ENCODE measurements around the gene AP2M1. TPM values are rescaled to one million over a fixed set of nuclear protein-coding genes. Genes with fewer than 3 reads are reported as not detected.
"Not testable (repeated sequence)": the region's sequence is repeated elsewhere in the genome, so short reads cannot be mapped to it uniquely, and the experiment has no call there.

Gene AP2M1
- total RNA-seq, 1 donor from 2014 or later, result 235 TPM

DNA sequence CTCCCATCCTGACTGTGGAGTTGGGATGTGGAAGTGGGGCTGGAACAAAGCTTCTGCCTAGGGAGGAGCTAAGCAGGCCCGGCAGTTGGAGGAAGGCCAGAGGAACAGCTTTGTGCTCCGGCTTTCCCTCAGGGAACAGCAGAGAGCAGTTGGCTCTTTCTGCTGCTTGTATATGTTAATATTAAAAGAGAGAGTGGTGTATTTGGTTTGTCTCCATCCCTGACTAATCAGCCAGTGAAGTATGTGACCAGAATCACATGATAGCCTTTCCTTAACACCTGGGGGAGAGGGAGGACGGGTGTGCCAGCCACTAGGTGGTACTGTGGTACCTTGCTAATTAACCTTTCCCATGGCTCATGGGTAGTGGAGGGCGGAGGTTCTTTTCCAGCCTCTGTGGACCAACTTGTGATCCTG, 29.5 kb upstream of the AP2M1 start:
- no peaks in the 10 kb centered on the region for H3K27me3 Mint-ChIP-seq (ENCODE audit: insufficient read depth)
- intact Hi-C loops (cut with micrococcal nuclease), result loop anchor here (2.0 kb wide), 1 partner anchor 104 kb away; the partner anchor contains the start of genes ALG3 and EEF1AKMT4
- H3K27ac Mint-ChIP-seq, result no peak overlapping the region
- peaks cover 35% of the 10 kb centered on the region for H3K36me3 Mint-ChIP-seq (ENCODE audit: low read depth)
- no peaks in the 10 kb centered on the region for H3K4me1 Mint-ChIP-seq (ENCODE audit: low read depth)
- H3K9me3 Mint-ChIP-seq, result no peaks in the 10 kb centered on the region
- no peak for DNase-seq (ENCODE audit: low spot score)
- no peak overlapping the region for H3K4me3 Mint-ChIP-seq

DNA sequence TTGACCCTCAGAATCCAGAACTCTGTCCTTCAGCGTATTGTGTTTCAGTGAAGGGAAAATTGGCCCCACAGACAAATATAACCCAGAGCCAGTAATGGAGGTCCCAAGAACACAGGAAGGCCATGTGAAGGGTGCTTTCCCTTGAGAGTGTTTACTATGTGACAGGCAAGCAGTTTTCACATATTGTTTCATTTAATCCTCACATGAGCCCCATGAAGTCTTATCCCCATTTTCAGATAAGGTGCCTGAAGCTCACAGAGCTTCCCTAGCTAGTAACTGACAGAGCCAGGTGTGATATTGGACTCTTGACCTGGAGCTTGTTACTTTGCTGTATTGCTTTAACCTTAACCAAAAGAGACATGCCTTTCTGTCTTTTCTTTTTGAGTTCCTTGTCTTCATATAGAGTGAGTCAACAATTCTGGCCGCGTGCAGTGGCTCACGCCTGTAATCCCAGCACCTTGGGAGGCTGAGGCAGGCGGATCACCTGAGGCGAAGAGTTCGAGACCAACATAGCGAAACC, 28.8 kb upstream of the AP2M1 start:
- Mint-ChIP-seq H3K4me1 (ENCODE audit: low read depth) (no peaks in the 10 kb centered on the region), H3K27me3 (ENCODE audit: insufficient read depth) (no peaks in the 10 kb centered on the region), H3K27ac (no peak overlapping the region), H3K9me3 (no peaks in the 10 kb centered on the region), H3K36me3 (ENCODE audit: low read depth) (peaks cover 32% of the 10 kb centered on the region), H3K4me3 (no peak overlapping the region)
- DNase-seq (ENCODE audit: low spot score), result no peak
- intact Hi-C loops (cut with micrococcal nuclease), result loop anchor here (2.0 kb wide), 1 partner anchor 103 kb away; the partner anchor contains the start of genes ALG3 and EEF1AKMT4

DNA sequence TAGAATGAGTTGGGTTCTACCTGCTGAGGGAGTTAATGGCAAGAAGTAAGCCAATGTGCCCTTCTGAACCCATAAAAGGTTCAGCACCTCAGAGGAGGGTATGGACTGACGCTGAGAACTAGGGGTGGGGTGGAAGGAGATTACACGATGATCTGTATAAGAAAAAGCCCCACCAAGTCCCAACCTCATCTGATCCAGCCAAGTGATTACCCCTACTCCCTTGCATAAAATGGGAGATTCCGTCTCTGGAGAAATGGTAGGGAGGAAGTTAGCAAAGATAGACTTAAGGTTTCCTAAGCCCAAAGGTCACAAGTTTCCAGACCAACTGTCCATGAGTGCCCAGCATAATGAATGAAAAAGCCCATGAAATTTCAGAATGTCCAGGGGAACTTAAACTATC, 26.6 kb upstream of the AP2M1 start:
- Mint-ChIP-seq H3K27ac (no peak overlapping the region), H3K4me3 (no peak overlapping the region), H3K27me3 (ENCODE audit: insufficient read depth) (peaks cover 3% of the 10 kb centered on the region), H3K9me3 (no peaks in the 10 kb centered on the region), H3K36me3 (ENCODE audit: low read depth) (peaks cover 13% of the 10 kb centered on the region), H3K4me1 (ENCODE audit: low read depth) (no peaks in the 10 kb centered on the region)
- intact Hi-C loops (cut with micrococcal nuclease), result no loop called here
- DNase-seq (ENCODE audit: low spot score), result no peak

DNA sequence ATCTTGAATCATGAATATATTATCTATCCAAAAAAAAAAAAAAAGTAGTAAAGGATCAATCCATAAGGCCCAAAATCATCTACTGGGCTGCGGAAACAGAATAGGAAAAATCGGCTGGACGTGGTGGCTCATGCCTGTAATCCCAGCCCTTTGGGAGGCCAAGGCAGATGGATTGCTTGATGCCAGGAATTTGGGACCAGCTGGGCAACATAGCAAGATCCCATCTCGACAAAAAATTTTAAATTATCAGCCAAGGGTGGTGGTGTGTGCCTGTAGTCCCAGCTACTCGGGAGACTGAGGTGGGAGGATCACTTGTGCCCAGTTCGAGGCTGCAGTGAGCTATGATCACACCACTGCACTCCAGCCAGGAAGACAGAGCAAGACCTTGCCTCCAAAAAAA, 25.5 kb upstream of the AP2M1 start:
- H3K27ac Mint-ChIP-seq, result no peak overlapping the region
- no peaks in the 10 kb centered on the region for H3K9me3 Mint-ChIP-seq
- peaks cover 3% of the 10 kb centered on the region for H3K27me3 Mint-ChIP-seq (ENCODE audit: insufficient read depth)
- H3K4me1 Mint-ChIP-seq (ENCODE audit: low read depth), result no peaks in the 10 kb centered on the region
- peaks cover 5% of the 10 kb centered on the region for H3K36me3 Mint-ChIP-seq (ENCODE audit: low read depth)
- H3K4me3 Mint-ChIP-seq, result no peak overlapping the region
- no peak for DNase-seq (ENCODE audit: low spot score)
- intact Hi-C loops (cut with micrococcal nuclease), result no loop called here

DNA sequence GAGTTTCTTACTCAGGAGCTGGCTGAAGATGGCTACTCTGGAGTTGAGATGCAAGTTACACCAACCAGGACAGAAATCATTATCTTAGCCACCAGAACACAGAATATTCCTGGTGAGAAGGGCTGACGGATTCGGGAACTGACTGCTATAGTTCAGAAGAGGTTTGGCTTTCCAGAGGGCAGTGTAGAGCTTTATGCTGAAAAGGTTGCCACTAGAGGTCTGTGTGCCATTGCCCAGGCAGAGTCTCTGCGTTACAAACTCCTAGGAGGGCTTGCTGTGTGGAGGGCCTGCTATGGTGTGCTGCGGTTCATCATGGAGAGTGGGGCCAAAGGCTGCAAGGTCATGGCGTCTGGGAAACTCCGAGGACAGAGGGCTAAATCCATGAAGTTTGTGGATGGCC, 24.9 kb upstream of the AP2M1 start:
- H3K4me1 Mint-ChIP-seq (ENCODE audit: low read depth); H3K27ac Mint-ChIP-seq; H3K36me3 Mint-ChIP-seq (ENCODE audit: low read depth); H3K9me3 Mint-ChIP-seq; DNase-seq (ENCODE audit: low spot score); intact Hi-C loops (cut with micrococcal nuclease); H3K27me3 Mint-ChIP-seq (ENCODE audit: insufficient read depth); H3K4me3 Mint-ChIP-seq: not testable (repeated sequence)

DNA sequence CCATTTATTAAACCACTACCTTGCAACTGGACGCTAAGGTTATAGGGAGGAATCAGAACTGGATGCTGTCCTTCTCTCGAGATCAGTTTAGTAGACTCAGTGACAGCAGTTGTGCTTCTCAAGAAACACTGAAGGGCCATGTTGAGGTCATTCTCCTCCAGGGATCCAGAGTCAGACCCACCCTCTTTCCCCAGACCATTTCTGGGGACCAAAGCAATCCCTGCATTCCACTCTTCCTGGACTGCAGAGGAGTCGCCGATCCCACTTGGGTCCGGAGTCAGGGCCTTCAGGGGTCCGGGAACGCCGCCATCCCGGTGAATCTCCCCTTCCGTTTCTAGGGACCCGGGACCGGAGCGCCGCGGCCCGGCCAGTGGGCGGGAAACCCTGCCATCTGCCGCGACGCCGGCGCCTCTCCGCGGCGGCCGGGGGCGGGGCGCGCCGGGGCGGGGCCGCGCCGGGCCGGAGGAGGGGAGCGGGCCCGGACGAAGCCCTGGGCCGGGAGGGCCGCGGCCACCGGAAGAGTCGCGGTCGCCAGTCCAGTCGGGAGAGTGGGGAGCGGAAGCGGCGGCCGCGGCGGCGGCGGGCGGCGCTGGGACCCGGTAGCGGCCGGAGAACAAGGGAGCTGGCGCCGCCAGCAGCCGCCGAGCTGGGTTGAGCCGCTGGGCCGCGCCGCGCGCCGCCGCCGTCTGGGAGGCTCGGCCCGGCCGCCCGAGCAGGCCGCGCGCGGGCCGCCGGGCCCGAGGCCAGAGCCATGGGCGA, 19.6 kb upstream of the AP2M1 start, which contains the start of gene DVL3:
DVL3 (plus strand) TSS at position 493 of the 759 bp plus-strand sequence; CDS start at position 752, 259 bp downstream.
- peak within 1 kb of the TSS; percentile 88 for H3K27ac Mint-ChIP-seq
- H3K9me3 Mint-ChIP-seq, result no peaks in the 10 kb centered on the region
- intact Hi-C loops (cut with micrococcal nuclease), result loop anchor here (1.0 kb wide), 4 partner anchors 19 to 94 kb away; partner anchors contain the start of genes AP2M1, EEF1AKMT4 and EIF2B5
- H3K36me3 Mint-ChIP-seq (ENCODE audit: low read depth), result peaks cover 2% of the 10 kb centered on the region
- H3K27me3 Mint-ChIP-seq (ENCODE audit: insufficient read depth), result peaks cover 5% of the 10 kb centered on the region
- peak within 1 kb of the TSS; percentile 95 for H3K4me3 Mint-ChIP-seq
- peaks cover 20% of the 10 kb centered on the region for H3K4me1 Mint-ChIP-seq (ENCODE audit: low read depth)
- peak; percentile 51 for DNase-seq (ENCODE audit: low spot score)

DNA sequence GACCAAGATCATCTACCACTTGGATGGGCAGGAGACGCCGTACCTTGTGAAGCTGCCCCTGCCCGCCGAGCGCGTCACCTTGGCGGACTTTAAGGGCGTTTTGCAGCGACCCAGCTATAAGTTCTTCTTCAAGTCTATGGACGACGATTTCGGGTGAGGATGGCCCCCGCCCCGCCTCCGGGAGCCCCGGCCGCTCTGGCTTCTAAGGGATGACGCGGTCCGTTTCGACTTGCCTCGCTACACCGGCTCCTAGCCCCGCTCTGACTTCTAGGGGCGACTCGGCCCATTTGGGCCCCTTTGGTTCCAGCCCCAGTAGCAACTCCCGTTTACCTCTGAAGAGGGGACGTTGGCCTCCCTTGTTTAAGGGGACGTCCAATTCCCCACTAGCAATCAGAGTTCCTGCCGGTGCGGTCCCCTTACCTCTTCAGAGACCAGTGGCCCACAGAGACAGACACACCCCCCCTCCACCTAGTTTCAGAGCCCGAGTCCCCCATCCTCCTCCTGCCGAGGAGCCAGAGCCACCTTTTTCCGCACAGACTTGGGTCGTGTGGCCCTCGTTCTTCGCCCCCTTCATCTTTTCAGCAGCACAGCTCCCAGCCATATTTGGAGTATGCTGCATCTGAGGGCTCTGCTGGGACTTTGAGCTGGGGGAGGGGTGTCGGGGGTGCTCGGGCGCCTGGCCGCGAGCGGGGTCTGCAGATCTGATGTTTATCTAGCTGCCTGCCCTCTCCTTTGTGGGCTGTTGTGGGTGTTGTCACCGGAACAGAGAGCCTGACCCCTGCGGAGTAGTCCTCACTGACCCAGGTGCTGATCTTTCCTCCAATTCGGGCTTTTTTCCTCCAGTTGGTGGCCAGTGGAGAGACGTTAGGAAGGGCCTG, 18.8 kb upstream of the AP2M1 start:
- H3K4me3 Mint-ChIP-seq, result peak overlapping the region; percentile 95
- peaks cover 20% of the 10 kb centered on the region for H3K4me1 Mint-ChIP-seq (ENCODE audit: low read depth)
- no peaks in the 10 kb centered on the region for H3K9me3 Mint-ChIP-seq
- peak; percentile 39 for DNase-seq (ENCODE audit: low spot score)
- H3K36me3 Mint-ChIP-seq (ENCODE audit: low read depth), result peaks cover 6% of the 10 kb centered on the region
- intact Hi-C loops (cut with micrococcal nuclease), result loop anchor here (1.0 kb wide), 4 partner anchors 18 to 93 kb away; partner anchors contain the start of genes AP2M1, EEF1AKMT4 and EIF2B5
- peak overlapping the region; percentile 88 for H3K27ac Mint-ChIP-seq
- H3K27me3 Mint-ChIP-seq (ENCODE audit: insufficient read depth), result peaks cover 5% of the 10 kb centered on the region

DNA sequence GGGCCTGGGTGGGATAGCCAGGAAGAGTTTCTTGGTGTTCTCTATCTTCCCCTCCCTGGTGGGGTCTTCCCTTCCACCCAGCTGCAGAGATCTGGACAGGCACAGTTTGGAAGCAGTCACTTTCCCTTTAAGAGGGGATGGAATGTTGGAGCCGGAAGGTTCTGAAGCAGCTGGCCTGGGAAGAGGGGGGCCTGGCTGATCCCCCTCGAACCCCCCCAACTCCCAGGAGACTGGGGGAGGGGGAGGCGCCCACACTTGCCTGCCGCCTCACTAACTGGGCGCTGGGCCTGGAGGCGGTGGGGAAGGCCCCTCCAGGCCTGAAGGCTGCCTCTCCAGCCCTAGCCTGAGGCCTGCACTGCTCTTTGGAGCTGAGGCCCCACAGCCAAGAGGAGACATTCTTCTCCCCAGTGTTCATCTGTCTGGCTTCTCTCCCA, 18.1 kb upstream of the AP2M1 start:
- peaks cover 20% of the 10 kb centered on the region for H3K4me1 Mint-ChIP-seq (ENCODE audit: low read depth)
- H3K27me3 Mint-ChIP-seq (ENCODE audit: insufficient read depth), result peaks cover 5% of the 10 kb centered on the region
- H3K4me3 Mint-ChIP-seq, result peak overlapping the region; percentile 95
- no peak for DNase-seq (ENCODE audit: low spot score)
- intact Hi-C loops (cut with micrococcal nuclease), result no loop called here
- peaks cover 6% of the 10 kb centered on the region for H3K36me3 Mint-ChIP-seq (ENCODE audit: low read depth)
- peak overlapping the region; percentile 80 for H3K27ac Mint-ChIP-seq
- no peaks in the 10 kb centered on the region for H3K9me3 Mint-ChIP-seq

DNA sequence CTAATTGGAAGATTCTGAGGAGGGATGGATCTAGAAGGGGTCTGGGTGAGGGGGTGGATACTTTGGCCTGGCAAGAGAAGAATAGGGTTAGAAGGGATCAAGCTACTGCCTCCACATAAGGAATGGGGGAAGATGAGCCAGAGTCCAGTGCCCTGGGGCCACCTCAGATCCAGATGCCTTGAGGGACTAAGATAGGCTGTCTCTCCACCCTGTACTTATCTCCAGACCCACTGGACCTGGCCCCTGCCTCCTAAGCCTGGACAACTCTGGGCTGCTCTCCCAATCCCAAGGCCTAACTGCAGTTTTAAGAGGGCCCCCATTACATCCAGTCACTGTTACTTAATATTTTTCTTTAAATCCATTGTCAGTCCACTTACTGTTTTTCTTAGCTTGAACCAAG, 17.4 kb upstream of the AP2M1 start:
- intact Hi-C loops (cut with micrococcal nuclease), result no loop called here
- H3K36me3 Mint-ChIP-seq (ENCODE audit: low read depth), result peaks cover 6% of the 10 kb centered on the region
- peaks cover 20% of the 10 kb centered on the region for H3K4me1 Mint-ChIP-seq (ENCODE audit: low read depth)
- no peak for DNase-seq (ENCODE audit: low spot score)
- H3K27me3 Mint-ChIP-seq (ENCODE audit: insufficient read depth), result peaks cover 4% of the 10 kb centered on the region
- H3K4me3 Mint-ChIP-seq, result peak overlapping the region; percentile 95
- H3K27ac Mint-ChIP-seq, result peak overlapping the region; percentile 80
- no peaks in the 10 kb centered on the region for H3K9me3 Mint-ChIP-seq

DNA sequence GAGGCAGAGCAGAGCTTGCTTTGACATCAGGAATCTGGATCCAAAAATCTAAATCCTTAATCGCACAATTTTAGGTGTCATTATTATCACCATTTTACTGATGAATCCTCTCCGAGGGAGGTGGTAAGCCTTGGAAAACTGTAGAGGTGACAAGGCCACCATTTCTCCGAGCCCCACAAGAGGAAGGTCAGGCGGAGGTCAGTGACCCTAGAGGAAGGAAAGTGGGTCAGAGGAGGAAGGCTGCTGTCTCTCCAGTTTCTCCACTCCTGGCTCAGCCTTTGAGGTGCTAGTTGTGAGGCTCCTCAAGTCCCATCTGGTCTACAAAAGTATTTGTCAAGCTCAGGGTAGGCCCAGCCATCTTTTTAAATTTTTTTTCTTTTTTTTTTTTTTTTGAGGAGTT, 16.3 kb upstream of the AP2M1 start:
- Mint-ChIP-seq H3K27me3 (ENCODE audit: insufficient read depth) (peaks cover 2% of the 10 kb centered on the region), H3K4me1 (ENCODE audit: low read depth) (peaks cover 20% of the 10 kb centered on the region), H3K27ac (no peak overlapping the region), H3K4me3 (no peak overlapping the region), H3K36me3 (ENCODE audit: low read depth) (peaks cover 6% of the 10 kb centered on the region), H3K9me3 (no peaks in the 10 kb centered on the region)
- intact Hi-C loops (cut with micrococcal nuclease), result no loop called here
- no peak for DNase-seq (ENCODE audit: low spot score)

DNA sequence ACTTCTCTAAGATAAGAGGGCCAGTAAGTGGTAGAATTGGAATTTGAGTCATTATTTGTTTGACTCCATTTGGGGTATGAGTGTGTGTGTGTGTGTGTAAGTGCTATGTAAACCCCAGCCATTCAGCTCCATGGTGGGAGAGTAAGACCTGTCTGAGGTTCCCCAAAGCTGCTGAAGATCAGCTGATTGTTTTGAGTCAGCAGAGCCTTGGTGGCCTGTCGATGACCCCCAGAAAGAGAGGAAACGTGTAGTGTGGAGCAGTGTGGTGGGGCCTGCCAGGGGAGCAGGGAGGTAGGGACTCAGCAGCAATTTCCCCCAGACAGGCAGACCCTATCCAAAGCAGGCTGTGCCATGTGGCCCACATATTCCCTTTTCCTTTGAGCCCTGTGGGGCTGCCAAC, 14.2 kb upstream of the AP2M1 start:
- Mint-ChIP-seq H3K4me1 (ENCODE audit: low read depth) (peaks cover 20% of the 10 kb centered on the region), H3K36me3 (ENCODE audit: low read depth) (peaks cover 13% of the 10 kb centered on the region), H3K4me3 (no peak overlapping the region), H3K27me3 (ENCODE audit: insufficient read depth) (peaks cover 2% of the 10 kb centered on the region), H3K27ac (no peak overlapping the region), H3K9me3 (no peaks in the 10 kb centered on the region)
- DNase-seq (ENCODE audit: low spot score), result no peak
- intact Hi-C loops (cut with micrococcal nuclease), result no loop called here

DNA sequence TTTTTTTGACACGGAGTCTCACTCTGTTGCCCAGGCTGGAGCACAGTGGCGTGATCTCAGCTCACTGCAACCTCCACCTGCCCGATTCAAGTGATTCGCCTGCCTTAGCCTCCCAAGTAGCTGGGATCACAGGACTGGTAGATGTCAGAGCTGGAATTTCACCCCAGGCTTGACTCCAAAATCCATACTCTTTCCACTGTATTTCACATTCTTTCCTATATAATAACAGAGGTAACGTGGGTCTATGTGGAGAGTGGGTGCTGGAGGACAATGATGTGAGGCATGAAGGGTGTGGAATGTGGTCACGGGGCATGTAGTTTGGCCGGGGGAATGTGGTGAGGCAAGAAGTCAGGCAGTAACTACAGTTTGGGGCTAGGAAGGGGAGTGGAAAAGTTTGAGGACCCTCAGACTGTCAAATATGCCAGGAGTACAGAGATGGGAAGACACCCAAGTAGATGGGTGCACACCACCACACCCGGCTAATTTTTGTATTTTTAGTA, 12.0 kb upstream of the AP2M1 start:
- H3K27me3 Mint-ChIP-seq (ENCODE audit: insufficient read depth); H3K27ac Mint-ChIP-seq; H3K9me3 Mint-ChIP-seq; H3K4me3 Mint-ChIP-seq; intact Hi-C loops (cut with micrococcal nuclease); DNase-seq (ENCODE audit: low spot score); H3K4me1 Mint-ChIP-seq (ENCODE audit: low read depth): not testable (repeated sequence)
- H3K36me3 Mint-ChIP-seq (ENCODE audit: low read depth), result peaks cover 21% of the 10 kb centered on the region
